ENCODE results near the gene UBE3A. TPM values are rescaled to one million over a fixed set of nuclear protein-coding genes. Genes with fewer than 3 reads are reported as not detected.

The UBE3A gene
- total and polyA plus RNA-seq, 10 of the 15 experiments (the other 5 are each of a cell fraction or from before 2014, with no cell fraction given), result 29.4 to 82.9 (median 58.7) TPM

DNA sequence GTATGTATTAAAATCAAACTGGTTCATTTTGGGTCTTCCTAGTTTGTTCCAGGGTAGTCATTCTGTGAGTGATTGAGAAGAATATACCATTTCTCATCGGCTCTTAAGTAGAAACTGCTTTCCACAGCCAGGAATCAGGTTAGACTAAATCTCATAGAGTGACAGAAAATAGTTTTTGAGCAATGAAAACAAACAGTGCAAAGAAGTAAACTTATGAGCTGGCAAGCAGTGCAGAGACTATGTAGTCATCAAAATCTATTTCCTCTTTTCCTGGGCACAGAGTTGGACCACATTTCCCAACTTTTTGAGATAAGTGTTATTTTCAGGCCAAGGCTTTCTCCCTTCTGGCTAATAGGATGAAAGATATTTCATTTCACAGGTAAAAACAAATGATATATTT lies 66.5 kb downstream of the UBE3A start:
- TF ChIP-seq FOXM1 (IDR thresholded peaks at IDR 0.05; ENCODE audit: low read depth, low read length) (no peak), NFYA (IDR thresholded peaks at IDR 0.05; ENCODE audit: borderline replicate concordance, low read depth, low read length) (no peak), FOXK2 (IDR thresholded peaks at IDR 0.05) (no peak), IRF4 (IDR thresholded peaks at IDR 0.05; ENCODE audit: low read depth, low read length) (no peak), SMARCA5 (IDR thresholded peaks at IDR 0.05) (no peak), TCF7 (IDR thresholded peaks at IDR 0.05; ENCODE audit: borderline replicate concordance) (no peak), BHLHE40 (IDR thresholded peaks at IDR 0.05; ENCODE audit: borderline replicate concordance in 1 of 2, low read depth in 2 of 2, low read length in 1 of 2) (no peak), POU2F2 (IDR thresholded peaks at IDR 0.05; ENCODE audit: borderline replicate concordance, low read depth, low read length) (no peak), CEBPB (IDR thresholded peaks at IDR 0.05; ENCODE audit: borderline replicate concordance in 1 of 2, low read depth in 2 of 2, low read length in 2 of 2) (no peak), RUNX3 (IDR thresholded peaks at IDR 0.05; ENCODE audit: low read length) (no peak), NBN (IDR thresholded peaks at IDR 0.05) (no peak), MTA3 (IDR thresholded peaks at IDR 0.05; ENCODE audit: borderline replicate concordance, low read length) (no peak), NR2F1 (conservative IDR thresholded peaks at IDR 0.05) (no peak)
- TF ChIP-seq, protein P1, sequence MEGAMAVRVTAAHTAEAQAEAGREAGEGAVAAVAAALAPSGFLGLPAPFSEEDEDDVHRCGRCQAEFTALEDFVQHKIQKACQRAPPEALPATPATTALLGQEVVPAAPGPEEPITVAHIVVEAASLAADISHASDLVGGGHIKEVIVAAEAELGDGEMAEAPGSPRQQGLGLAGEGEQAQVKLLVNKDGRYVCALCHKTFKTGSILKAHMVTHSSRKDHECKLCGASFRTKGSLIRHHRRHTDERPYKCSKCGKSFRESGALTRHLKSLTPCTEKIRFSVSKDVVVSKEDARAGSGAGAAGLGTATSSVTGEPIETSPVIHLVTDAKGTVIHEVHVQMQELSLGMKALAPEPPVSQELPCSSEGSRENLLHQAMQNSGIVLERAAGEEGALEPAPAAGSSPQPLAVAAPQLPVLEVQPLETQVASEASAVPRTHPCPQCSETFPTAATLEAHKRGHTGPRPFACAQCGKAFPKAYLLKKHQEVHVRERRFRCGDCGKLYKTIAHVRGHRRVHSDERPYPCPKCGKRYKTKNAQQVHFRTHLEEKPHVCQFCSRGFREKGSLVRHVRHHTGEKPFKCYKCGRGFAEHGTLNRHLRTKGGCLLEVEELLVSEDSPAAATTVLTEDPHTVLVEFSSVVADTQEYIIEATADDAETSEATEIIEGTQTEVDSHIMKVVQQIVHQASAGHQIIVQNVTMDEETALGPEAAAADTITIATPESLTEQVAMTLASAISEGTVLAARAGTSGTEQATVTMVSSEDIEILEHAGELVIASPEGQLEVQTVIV (IDR thresholded peaks at IDR 0.05; ENCODE audit: borderline replicate concordance, partially characterized antibody), result no peak
- TF ChIP-seq, protein P2, sequence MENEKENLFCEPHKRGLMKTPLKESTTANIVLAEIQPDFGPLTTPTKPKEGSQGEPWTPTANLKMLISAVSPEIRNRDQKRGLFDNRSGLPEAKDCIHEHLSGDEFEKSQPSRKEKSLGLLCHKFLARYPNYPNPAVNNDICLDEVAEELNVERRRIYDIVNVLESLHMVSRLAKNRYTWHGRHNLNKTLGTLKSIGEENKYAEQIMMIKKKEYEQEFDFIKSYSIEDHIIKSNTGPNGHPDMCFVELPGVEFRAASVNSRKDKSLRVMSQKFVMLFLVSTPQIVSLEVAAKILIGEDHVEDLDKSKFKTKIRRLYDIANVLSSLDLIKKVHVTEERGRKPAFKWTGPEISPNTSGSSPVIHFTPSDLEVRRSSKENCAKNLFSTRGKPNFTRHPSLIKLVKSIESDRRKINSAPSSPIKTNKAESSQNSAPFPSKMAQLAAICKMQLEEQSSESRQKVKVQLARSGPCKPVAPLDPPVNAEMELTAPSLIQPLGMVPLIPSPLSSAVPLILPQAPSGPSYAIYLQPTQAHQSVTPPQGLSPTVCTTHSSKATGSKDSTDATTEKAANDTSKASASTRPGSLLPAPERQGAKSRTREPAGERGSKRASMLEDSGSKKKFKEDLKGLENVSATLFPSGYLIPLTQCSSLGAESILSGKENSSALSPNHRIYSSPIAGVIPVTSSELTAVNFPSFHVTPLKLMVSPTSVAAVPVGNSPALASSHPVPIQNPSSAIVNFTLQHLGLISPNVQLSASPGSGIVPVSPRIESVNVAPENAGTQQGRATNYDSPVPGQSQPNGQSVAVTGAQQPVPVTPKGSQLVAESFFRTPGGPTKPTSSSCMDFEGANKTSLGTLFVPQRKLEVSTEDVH (IDR thresholded peaks at IDR 0.05; ENCODE audit: low read depth, partially characterized antibody), result no peak
- TF ChIP-seq, protein P3, sequence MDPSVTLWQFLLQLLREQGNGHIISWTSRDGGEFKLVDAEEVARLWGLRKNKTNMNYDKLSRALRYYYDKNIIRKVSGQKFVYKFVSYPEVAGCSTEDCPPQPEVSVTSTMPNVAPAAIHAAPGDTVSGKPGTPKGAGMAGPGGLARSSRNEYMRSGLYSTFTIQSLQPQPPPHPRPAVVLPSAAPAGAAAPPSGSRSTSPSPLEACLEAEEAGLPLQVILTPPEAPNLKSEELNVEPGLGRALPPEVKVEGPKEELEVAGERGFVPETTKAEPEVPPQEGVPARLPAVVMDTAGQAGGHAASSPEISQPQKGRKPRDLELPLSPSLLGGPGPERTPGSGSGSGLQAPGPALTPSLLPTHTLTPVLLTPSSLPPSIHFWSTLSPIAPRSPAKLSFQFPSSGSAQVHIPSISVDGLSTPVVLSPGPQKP (IDR thresholded peaks at IDR 0.05; ENCODE audit: low read depth, low read length), result no peak
- Histone ChIP-seq H2AFZ (ENCODE audit: control insufficient read depth, low read depth, low read length) (no peak overlapping the region), H3K27me3 (replicated peaks in 1 of 2; ENCODE audit: control insufficient read depth in 2 of 2, insufficient read depth in 2 of 2, low read length in 1 of 2) (no peaks in the 10 kb centered on the region), H3K4me1 (ENCODE audit: control insufficient read depth, insufficient read depth, low read length) (no peaks in the 10 kb centered on the region), H3K27ac (ENCODE audit: control insufficient read depth, insufficient read depth) (no peak overlapping the region), H3K9me3 (replicated peaks; ENCODE audit: control insufficient read depth, insufficient read depth, low read length) (no peaks in the 10 kb centered on the region; the same call in 1 of the 3 replicates), H3K4me2 (ENCODE audit: control insufficient read depth, insufficient read depth) (no peak overlapping the region), H3K36me3 (ENCODE audit: control insufficient read depth in 2 of 2, insufficient read depth in 2 of 2, low read length in 1 of 2) (peaks cover 2 to 38% of the 10 kb centered on the region in 2 experiments), H3K9ac (ENCODE audit: control insufficient read depth, insufficient read depth, low read length) (no peak overlapping the region), H4K20me1 (ENCODE audit: control insufficient read depth, insufficient read depth) (no peaks in the 10 kb centered on the region), H3K79me2 (ENCODE audit: control insufficient read depth, insufficient read depth, low read length) (no peaks in the 10 kb centered on the region; the same call in 1 of the 2 replicates), H3K4me3 (no peak overlapping the region)
- SMC1A ChIA-PET (ENCODE audit: uncharacterized antibody, unreplicated experiment), result interaction anchor here (1.6 kb wide), 1 partner anchor 64 kb away, joined by 6 read pairs; no protein-coding TSS in a partner anchor
- POLR2A ChIA-PET, result no interaction called here
- RAD21 ChIA-PET (ENCODE audit: unreplicated experiment), result no interaction called here
- FAIRE-seq, result no peak
- CTCF ChIA-PET, result no interaction called here
- in situ Hi-C loops (cut with MboI), result no loop called here
- WGBS (ENCODE audit: insufficient coverage, insufficient replicate concordance, low lambda C conversion rate, missing lambda C conversion rate), result 4% methylated on average over 1 of the region's 1 CpG
- intact Hi-C loops (cut with micrococcal nuclease; ENCODE audit: unreplicated experiment), result no loop called here
- BruUV-seq (replicated peaks), result no TSS peak
- no peak for DNase-seq (ENCODE audit: low read depth, low spot score)
- no peak for ATAC-seq

Data from GM12878 (cell line).